ENCODE measurements around the gene SPP2.

DNA sequence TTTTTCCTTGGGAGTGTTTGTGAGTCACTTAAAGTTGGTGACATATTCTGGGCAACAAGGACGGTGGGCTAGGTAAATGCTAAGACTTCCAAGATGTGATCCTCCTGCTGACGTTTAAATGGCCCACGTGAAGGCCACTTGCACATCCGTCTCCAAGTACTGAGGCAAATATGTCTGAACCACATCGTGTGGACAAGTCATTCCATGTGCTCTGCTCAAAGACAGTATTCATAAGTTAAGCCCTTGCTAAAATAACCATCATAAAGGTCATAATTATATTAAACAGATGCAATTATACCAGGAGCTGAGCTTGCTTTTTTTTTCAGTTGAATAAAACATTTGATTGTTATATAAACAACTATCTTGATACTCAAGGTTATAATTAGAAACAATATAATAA is 44.8 kb downstream of the SPP2 start:
- TF ChIP-seq, protein P1, sequence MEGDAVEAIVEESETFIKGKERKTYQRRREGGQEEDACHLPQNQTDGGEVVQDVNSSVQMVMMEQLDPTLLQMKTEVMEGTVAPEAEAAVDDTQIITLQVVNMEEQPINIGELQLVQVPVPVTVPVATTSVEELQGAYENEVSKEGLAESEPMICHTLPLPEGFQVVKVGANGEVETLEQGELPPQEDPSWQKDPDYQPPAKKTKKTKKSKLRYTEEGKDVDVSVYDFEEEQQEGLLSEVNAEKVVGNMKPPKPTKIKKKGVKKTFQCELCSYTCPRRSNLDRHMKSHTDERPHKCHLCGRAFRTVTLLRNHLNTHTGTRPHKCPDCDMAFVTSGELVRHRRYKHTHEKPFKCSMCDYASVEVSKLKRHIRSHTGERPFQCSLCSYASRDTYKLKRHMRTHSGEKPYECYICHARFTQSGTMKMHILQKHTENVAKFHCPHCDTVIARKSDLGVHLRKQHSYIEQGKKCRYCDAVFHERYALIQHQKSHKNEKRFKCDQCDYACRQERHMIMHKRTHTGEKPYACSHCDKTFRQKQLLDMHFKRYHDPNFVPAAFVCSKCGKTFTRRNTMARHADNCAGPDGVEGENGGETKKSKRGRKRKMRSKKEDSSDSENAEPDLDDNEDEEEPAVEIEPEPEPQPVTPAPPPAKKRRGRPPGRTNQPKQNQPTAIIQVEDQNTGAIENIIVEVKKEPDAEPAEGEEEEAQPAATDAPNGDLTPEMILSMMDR (IDR thresholded peaks at IDR 0.05) = no peak
- no peak for TF ChIP-seq POLR2A (IDR thresholded peaks at IDR 0.05)
